C4-2B (cell line): ENCODE results near the gene NFATC4.

Experiments
- H3K27ac ChIP-seq: fragments of 450-650 bp; 2 replicates; pipeline ENCODE4 v1.5.1; 2017
- CTCF ChIP-seq: fragments of 450-650 bp; conservative IDR thresholded peaks from 2 replicates; pipeline ENCODE4 v1.5.1; 2017; ENCODE audit warnings: mild to moderate bottlenecking
- ZFX ChIP-seq: fragments of 450-650 bp; IDR thresholded peaks from 2 replicates; pipeline ENCODE4 v1.6.1; 2017

NFATC4 gene

GRCh38 chr14:24363401-24363800 lies 4.6 kb upstream of the NFATC4 start:
- no peak overlapping the region for H3K27ac ChIP-seq
- TF ChIP-seq ZFX (no peak), CTCF (no peak)

GRCh38 chr14:24364841-24365240 lies 3.1 kb upstream of the NFATC4 start:
- H3K27ac ChIP-seq: no peak overlapping the region
- TF ChIP-seq ZFX: no peak
- TF ChIP-seq CTCF: no peak

- peak overlapping the region; percentile 46 for H3K27ac ChIP-seq
Measured at GRCh38 chr14:24365600-24366412, 2.2 kb upstream of the NFATC4 start.

GRCh38 chr14:24366413-24366720 lies 1.6 kb upstream of the NFATC4 start:
- H3K27ac ChIP-seq: peak overlapping the region; percentile 46
- TF ChIP-seq ZFX: 0 out of 2 replicates have a peak, but pooled peaks have one; percentile 32
- TF ChIP-seq CTCF: no peak

More at GRCh38 chr14:24365600-24366412, 2.2 kb upstream of the NFATC4 start:
- TF ChIP-seq CTCF (peak; percentile 79), ZFX (no peak)

GRCh38 chr14:24366721-24367513 lies 1.1 kb upstream of the NFATC4 start:
- TF ChIP-seq CTCF (no peak), ZFX (no peak)
- peak overlapping the region; percentile 46 for H3K27ac ChIP-seq

- TF ChIP-seq CTCF (no peak), ZFX (no peak)
Measured at GRCh38 chr14:24368212-24368561, 203 bp downstream of the NFATC4 start.

More at GRCh38 chr14:24368212-24368561, 203 bp downstream of the NFATC4 start:
- H3K27ac ChIP-seq: no peak overlapping the region; the same call in 1 of the 2 replicates
